ENCODE measurements around the gene LACC1. TPM values are rescaled to one million over a fixed set of nuclear protein-coding genes. Genes with fewer than 3 reads are reported as not detected.

The LACC1 gene
- total RNA-seq, 2 donors from 2014 or later = 12.7 to 13.1 TPM

DNA sequence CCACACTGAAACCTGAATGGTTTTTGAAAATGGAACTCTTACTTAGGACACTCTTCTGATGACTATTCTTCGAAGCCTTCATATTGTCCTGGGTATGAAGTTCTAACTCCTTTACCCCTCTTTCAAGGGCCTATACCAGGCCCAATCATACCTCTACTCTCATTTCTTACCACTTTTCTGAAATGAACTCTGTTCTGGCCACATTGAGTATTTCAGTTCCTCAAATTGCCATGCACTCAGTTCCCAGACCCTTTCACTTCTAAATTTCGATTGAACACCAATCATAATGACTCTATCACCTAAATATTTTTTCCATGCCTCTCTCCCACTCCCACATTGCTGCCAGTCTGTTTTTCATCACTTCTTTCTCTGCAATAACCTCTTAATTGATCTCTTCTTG lies 53.7 kb downstream of the LACC1 start:
- no peak for DNase-seq (ENCODE audit: low spot score)
- intact Hi-C loops (cut with DNase I) = no loop called here

DNA sequence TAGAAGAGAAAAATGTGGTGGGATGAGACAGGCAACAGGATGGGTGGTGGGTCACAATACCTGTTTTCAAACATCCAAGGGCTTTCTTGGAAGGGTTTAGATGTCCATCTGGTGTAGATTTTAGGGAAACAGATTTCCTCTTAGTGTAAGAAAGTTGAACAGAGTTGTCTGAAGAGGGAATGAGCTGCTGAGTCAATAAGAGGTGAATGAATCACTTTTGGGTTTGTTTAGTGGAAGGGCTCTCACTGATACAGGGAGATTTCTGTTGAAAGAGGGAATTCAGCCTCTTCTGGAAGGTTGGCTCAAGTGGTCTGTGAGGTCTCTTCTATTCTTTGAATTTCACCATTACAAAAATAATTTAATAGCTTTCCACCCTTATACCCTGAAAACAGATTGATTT lies 54.6 kb downstream of the LACC1 start:
- intact Hi-C loops (cut with DNase I) = no loop called here
- no peak for DNase-seq (ENCODE audit: low spot score)

DNA sequence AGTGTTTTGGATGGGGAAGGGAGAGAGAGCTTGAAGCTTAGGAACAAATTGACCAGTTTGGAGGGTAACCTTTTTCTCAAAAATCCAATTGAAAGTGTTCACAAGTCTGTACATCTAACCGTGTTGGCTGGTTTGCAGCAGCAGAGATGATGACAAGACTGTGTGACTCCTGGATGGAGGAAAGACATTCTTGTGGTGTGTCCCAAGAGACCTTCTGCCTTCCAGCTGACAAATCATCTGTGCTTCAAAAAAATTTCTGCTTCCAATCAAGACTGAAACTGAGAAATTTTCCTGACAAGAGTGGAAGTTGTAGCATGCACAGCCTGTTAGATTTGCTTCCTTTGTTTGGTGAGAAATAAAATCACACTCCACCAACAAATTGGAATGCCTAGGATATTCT lies 56.2 kb downstream of the LACC1 start:
- intact Hi-C loops (cut with DNase I) = no loop called here
- DNase-seq (ENCODE audit: low spot score) = no peak

DNA sequence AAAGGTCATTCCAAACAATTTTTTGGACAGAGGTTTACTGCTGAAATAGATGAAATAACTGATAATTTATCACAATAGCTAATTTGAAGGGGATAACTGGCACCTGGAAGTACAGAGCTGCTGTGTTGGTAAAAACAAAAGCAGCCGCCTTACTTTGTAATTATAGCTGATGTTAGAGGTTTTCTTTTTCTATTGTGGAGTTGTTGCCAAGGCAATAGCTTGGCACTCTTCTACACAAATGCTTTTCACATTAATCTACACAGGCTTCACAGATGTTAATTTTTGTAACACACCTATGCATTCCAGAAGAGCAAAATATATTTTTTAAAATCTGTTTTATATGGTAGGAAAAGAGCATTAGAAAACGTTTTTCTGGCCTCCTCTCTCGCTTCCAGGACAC lies 56.9 kb downstream of the LACC1 start:
- intact Hi-C loops (cut with DNase I) = no loop called here
- DNase-seq (ENCODE audit: low spot score) = no peak

DNA sequence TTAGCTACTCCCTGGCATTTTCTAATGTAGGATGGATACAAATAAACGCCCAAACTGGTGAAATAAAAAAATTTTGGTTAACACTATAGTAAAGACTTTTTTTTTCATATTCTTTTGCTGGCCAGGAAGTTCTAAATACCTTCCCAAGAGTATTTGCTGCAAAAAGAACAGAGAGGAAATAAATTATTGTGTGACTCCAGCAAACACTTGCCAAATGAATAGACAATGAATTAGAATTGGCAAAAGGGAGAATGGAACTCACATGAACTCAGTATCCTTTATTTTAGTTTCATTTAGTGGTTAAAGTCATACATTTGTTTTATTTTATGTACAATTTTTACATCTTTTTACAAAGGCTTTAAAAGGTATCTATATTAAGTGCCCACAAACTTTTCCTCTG lies 58.1 kb downstream of the LACC1 start:
- intact Hi-C loops (cut with DNase I) = no loop called here
- DNase-seq (ENCODE audit: low spot score) = no peak

DNA sequence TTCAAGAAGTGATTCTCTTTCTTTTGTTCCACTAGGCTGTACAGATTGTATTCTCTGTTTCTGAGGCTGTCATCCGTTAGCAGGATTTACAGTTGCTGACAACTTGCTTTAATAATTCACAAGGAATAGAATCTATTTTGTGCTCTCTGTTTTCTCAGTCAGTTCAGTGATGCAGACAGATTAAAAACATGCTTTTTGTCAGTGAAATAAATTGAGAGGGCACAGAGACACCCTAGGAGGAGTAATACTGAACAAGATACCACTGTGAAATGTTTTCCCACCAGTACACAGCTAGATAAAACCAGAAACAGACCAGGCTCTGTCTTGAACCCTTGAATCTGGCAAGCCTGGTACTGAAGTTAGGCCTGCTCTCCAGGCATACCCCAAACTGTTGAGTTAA lies 58.7 kb downstream of the LACC1 start:
- DNase-seq (ENCODE audit: low spot score) = no peak
- intact Hi-C loops (cut with DNase I) = no loop called here

DNA sequence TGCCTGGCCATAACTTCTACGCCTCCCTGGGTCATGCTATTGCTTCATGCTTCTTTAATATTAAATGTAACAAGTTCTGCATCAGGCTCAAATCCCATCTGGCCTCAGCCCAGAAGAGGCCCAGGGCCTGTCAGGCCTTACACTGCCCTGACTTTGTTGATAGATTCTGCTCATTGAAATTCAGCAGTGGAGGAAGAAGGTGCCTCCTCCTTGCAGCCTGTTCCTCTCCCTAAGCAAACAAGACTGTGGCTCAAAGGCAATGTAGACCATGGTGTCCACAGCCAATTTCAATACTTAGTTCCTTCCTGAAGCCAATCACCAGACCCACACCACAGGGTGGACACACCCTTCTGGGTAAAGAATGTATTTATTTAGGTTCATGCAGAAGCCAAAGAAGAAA lies 59.4 kb downstream of the LACC1 start:
- intact Hi-C loops (cut with DNase I) = no loop called here
- no peak for DNase-seq (ENCODE audit: low spot score)

DNA sequence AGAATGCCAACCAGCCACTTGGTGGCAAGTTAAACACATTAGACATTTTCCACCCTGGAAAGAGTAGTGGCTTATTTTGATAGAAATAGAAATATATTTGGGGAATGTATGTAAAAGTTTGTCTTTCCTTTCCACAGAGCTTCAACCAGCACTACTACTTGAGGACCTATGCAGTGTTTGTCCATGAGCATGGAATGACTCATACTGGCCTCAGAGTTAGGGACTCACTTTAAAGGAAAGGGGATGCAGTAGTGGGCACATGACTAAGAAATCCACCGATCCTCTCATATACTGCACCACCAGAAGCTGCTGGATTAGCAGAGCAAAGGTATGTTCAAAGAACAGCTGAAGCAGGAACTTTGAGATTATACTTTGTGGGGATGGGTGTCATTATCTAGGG lies 62.6 kb downstream of the LACC1 start:
- DNase-seq (ENCODE audit: low spot score) = no peak
- intact Hi-C loops (cut with DNase I) = no loop called here

Other genes starting within 250 kb of the LACC1 start
- gene ENOX1, start 92.9 kb upstream of the LACC1 start, total RNA-seq = 1 to 10 TPM; 2.7 to 5.3 TPM
- gene CCDC122, start 164 bp upstream of the LACC1 start, total RNA-seq = 1 to 10 TPM; 5.8 to 9.9 TPM

Measured in posterior vena cava (tissue), 2 donors.